GM12878 (cell line): ENCODE data around the gene ERN2. TPM values are rescaled to one million over a fixed set of nuclear protein-coding genes. Genes with fewer than 3 reads are reported as not detected.

Experiments used
- ATF2 ChIP-seq: IDR thresholded peaks from 2 replicates; pipeline ENCODE4 v1.6.1; 2012; ENCODE audit warnings: low read length, inconsistent platforms
- BACH1 ChIP-seq: fragments of 450-650 bp; IDR thresholded peaks from 2 replicates; pipeline ENCODE4 v1.6.1; 2017; ENCODE audit warnings: mild to moderate bottlenecking, borderline replicate concordance
- BRCA1 ChIP-seq: IDR thresholded peaks from 2 replicates; pipeline ENCODE4 v1.6.1; 2011; ENCODE audit warnings: low read depth, low read length, improper control_type of control experiment
- CBX3 ChIP-seq: fragments of 200-600 bp; sonication (generic); IDR thresholded peaks from 2 replicates; pipeline ENCODE4 v1.6.1; 2016; ENCODE audit warnings: low read depth, borderline replicate concordance
- CBX5 ChIP-seq: sonication (generic); IDR thresholded peaks from 2 replicates; pipeline ENCODE4 v1.6.1; 2016; ENCODE audit warnings: low read depth, moderate library complexity, mild to moderate bottlenecking, inconsistent platforms
- CEBPB ChIP-seq, 2 experiments: fragments of 150-350 bp in 1 of 2; IDR thresholded peaks; 2 replicates each; pipeline ENCODE4 v1.6.1; 2012 to 2014; ENCODE audit warnings: low read depth in 2 of 2, low read length in 2 of 2, borderline replicate concordance in 1 of 2, inconsistent platforms in 1 of 2
- CHD2 ChIP-seq: IDR thresholded peaks from 2 replicates; pipeline ENCODE4 v1.6.1; 2011; ENCODE audit warnings: low read depth, low read length, improper control_type of control experiment, borderline replicate concordance
- CHD4 ChIP-seq: fragments of 200-600 bp; sonication (generic); IDR thresholded peaks from 2 replicates; pipeline ENCODE4 v1.6.1; 2016; ENCODE audit warnings: mild to moderate bottlenecking
- DPF2 ChIP-seq: fragments of 450-650 bp; IDR thresholded peaks from 2 replicates; pipeline ENCODE4 v1.6.1; 2017; ENCODE audit warnings: mild to moderate bottlenecking
- EZH2 ChIP-seq: IDR thresholded peaks from 2 replicates; pipeline ENCODE4 v1.6.1; 2012; ENCODE audit warnings: low read depth, mild to moderate bottlenecking, control low read depth, inconsistent platforms, low read length, borderline replicate concordance; ENCODE audit not compliant: control insufficient read depth
- HDAC2 ChIP-seq: fragments of 200-600 bp; sonication (generic); IDR thresholded peaks from 2 replicates; pipeline ENCODE4 v1.6.1; 2017
- IRF4 ChIP-seq: IDR thresholded peaks from 2 replicates; pipeline ENCODE4 v1.6.1; 2011; ENCODE audit warnings: low read depth, low read length
- JUND ChIP-seq: IDR thresholded peaks from 2 replicates; pipeline ENCODE4 v1.6.1; 2012; ENCODE audit warnings: low read depth, mild to moderate bottlenecking, low read length, improper control_type of control experiment, moderate library complexity
- MEF2B ChIP-seq: fragments of 450-650 bp; IDR thresholded peaks from 2 replicates; pipeline ENCODE4 v1.6.1; 2018; ENCODE audit warnings: mild to moderate bottlenecking, moderate library complexity; ENCODE audit not compliant: partially characterized antibody, poor library complexity, severe bottlenecking
- MLLT1 ChIP-seq: fragments of 450-650 bp; IDR thresholded peaks from 2 replicates; pipeline ENCODE4 v1.6.1; 2016; ENCODE audit warnings: mild to moderate bottlenecking
- MTA2 ChIP-seq: fragments of 450-650 bp; IDR thresholded peaks from 2 replicates; pipeline ENCODE4 v1.6.1; 2016; ENCODE audit warnings: low read depth, mild to moderate bottlenecking, moderate library complexity
- MYB ChIP-seq: fragments of 150-350 bp; IDR thresholded peaks from 2 replicates; pipeline ENCODE4 v1.6.1; 2014; ENCODE audit warnings: mild to moderate bottlenecking, low read depth, low read length, borderline replicate concordance
- NFYB ChIP-seq: IDR thresholded peaks from 2 replicates; pipeline ENCODE4 v1.6.1; 2011; ENCODE audit warnings: low read depth, mild to moderate bottlenecking, low read length, improper control_type of control experiment, moderate library complexity; ENCODE audit not compliant: insufficient read depth
- NR2C1 ChIP-seq: fragments of 450-650 bp; IDR thresholded peaks from 2 replicates; pipeline ENCODE4 v1.6.1; 2017; ENCODE audit warnings: antibody characterized with exemption, mild to moderate bottlenecking, moderate library complexity
- PAX5 ChIP-seq: IDR thresholded peaks from 2 replicates; pipeline ENCODE4 v1.6.1; 2011; ENCODE audit warnings: low read depth, low read length, borderline replicate concordance
- POLR2A ChIP-seq: IDR thresholded peaks from 2 replicates; pipeline ENCODE4 v1.6.1; 2011; ENCODE audit warnings: low read depth, mild to moderate bottlenecking, low read length
- POU2F2 ChIP-seq: IDR thresholded peaks from 3 replicates; pipeline ENCODE4 v1.6.1; 2011; ENCODE audit warnings: low read depth, mild to moderate bottlenecking, low read length, borderline replicate concordance
- SMC3 ChIP-seq: IDR thresholded peaks from 2 replicates; pipeline ENCODE4 v1.6.1; 2011; ENCODE audit warnings: low read length, improper control_type of control experiment, borderline replicate concordance
- SPI1 ChIP-seq: IDR thresholded peaks from 2 replicates; pipeline ENCODE4 v1.6.1; 2011; ENCODE audit warnings: low read depth, mild to moderate bottlenecking, low read length, moderate library complexity, borderline replicate concordance; ENCODE audit not compliant: insufficient read depth
- SREBF1 ChIP-seq: IDR thresholded peaks from 2 replicates; pipeline ENCODE4 v1.6.1; 2012; ENCODE audit warnings: mild to moderate bottlenecking, low read length
- SREBF2 ChIP-seq: IDR thresholded peaks from 2 replicates; pipeline ENCODE4 v1.6.1; 2012; ENCODE audit warnings: mild to moderate bottlenecking, low read length
- SRF ChIP-seq, 2 experiments: IDR thresholded peaks; 2 replicates each; pipeline ENCODE4 v1.6.1; 2011; ENCODE audit warnings: low read depth in 2 of 2, low read length in 2 of 2, mild to moderate bottlenecking in 1 of 2, moderate library complexity in 1 of 2
- STAT1 ChIP-seq: fragments of 450-650 bp; conservative IDR thresholded peaks from 2 replicates; pipeline ENCODE4 v1.6.1; 2014; ENCODE audit warnings: antibody characterized with exemption, mild to moderate bottlenecking
- TARDBP ChIP-seq: IDR thresholded peaks from 2 replicates; pipeline ENCODE4 v1.6.1; 2016; ENCODE audit warnings: borderline replicate concordance
- TBL1XR1 ChIP-seq: IDR thresholded peaks from 2 replicates; pipeline ENCODE4 v1.6.1; 2012; ENCODE audit warnings: low read depth, low read length, improper control_type of control experiment
- TCF12 ChIP-seq: IDR thresholded peaks from 2 replicates; pipeline ENCODE4 v1.6.1; 2011; ENCODE audit warnings: low read depth, mild to moderate bottlenecking, low read length
- TCF7 ChIP-seq: IDR thresholded peaks from 2 replicates; pipeline ENCODE4 v1.6.1; 2014; ENCODE audit warnings: antibody characterized with exemption, borderline replicate concordance
- ZNF384 ChIP-seq: IDR thresholded peaks from 2 replicates; pipeline ENCODE4 v1.6.1; 2012; ENCODE audit warnings: low read depth, mild to moderate bottlenecking, low read length, improper control_type of control experiment, borderline replicate concordance
- polyA plus RNA-seq, 11 experiments: library from polyadenylated mRNA; depleted of rRNA in 4 of 11; unstranded in 6 of 11; stranded (reverse) in 5 of 11; fragments of >200 nt; fragmentation: Nextera tagmentation in 4 of 11; fragmentation: Illumina TruSeq in 1 of 11; extraction: Ambion mirVana in 4 of 11; extraction: Trizol in 1 of 11; gene quantifications; 1 replicate in 1 of 11; 2 replicates in 10 of 11; pipeline versions ENCODE4 v1.2.1 to v1.2.3, GENCODE V29; 2011 to 2016; ENCODE audit warnings: inconsistent platforms in 2 of 11, missing spikeins in 2 of 11, low read depth in 1 of 11
- total RNA-seq, 4 experiments: library from RNA; depleted of rRNA in 3 of 4; stranded (reverse); fragments of >200 nt in 3 of 4; fragmentation: Illumina TruSeq in 1 of 4; extraction: Trizol in 1 of 4; gene quantifications; 2 replicates each; pipeline versions ENCODE4 v1.2.1 to v1.2.3, GENCODE V29; 2013 to 2021

The ERN2 gene
- total and polyA plus RNA-seq, 10 of the 15 experiments (the other 5 are each of a cell fraction or from before 2014, with no cell fraction given) = 0.06 to 0.95 (median 0.36) TPM; not detected in 5

- TF ChIP-seq ATF2 = peak; percentile 98
- TF ChIP-seq EZH2 = 0 out of 2 replicates have a peak, but pooled peaks have one; percentile 94
- TF ChIP-seq NFYB = no peak
- no peak for TF ChIP-seq HDAC2
- TF ChIP-seq SMC3 = no peak
- TF ChIP-seq SRF (IDR thresholded peaks at IDR 0.05; ENCODE audit: low read depth in 2 of 2, low read length in 2 of 2) = peak in 1 of 2 experiments; percentile 94; a peak in 2 of 4 replicates
- TF ChIP-seq SPI1 = peak; percentile 59
- TF ChIP-seq TARDBP = no peak
- TF ChIP-seq MTA2 = peak; percentile 94
- no peak for TF ChIP-seq CBX3
- TF ChIP-seq TCF7 = peak; percentile 86
- TF ChIP-seq CEBPB (IDR thresholded peaks at IDR 0.05; ENCODE audit: borderline replicate concordance in 1 of 2, low read depth in 2 of 2, low read length in 2 of 2) = peak in 1 of 2 experiments; percentile 100; a peak in 2 of 4 replicates
- peak; percentile 94 for TF ChIP-seq TBL1XR1
- TF ChIP-seq TCF12 = peak; percentile 97
- peak; percentile 53; the same call in 1 of the 2 replicates for TF ChIP-seq CHD4
- no peak for TF ChIP-seq SREBF2
- TF ChIP-seq ZNF384 = no peak
- no peak for TF ChIP-seq SREBF1
- peak; percentile 88 for TF ChIP-seq MLLT1
- TF ChIP-seq IRF4 = peak; percentile 100
- TF ChIP-seq PAX5 = peak; percentile 99
- TF ChIP-seq MYB = no peak
- TF ChIP-seq NR2C1 = no peak
- TF ChIP-seq POU2F2 = peak; percentile 92
- TF ChIP-seq BACH1 = peak; percentile 94
- TF ChIP-seq DPF2 = peak; percentile 98
- no peak for TF ChIP-seq BRCA1
- TF ChIP-seq CHD2 = 0 out of 2 replicates have a peak, but pooled peaks have one; percentile 42
- peak; percentile 83 for TF ChIP-seq MEF2B
- peak; percentile 37; the same call in 1 of the 2 replicates for TF ChIP-seq POLR2A
- TF ChIP-seq JUND = peak; percentile 93
- TF ChIP-seq STAT1 = no peak
- peak; percentile 83; the same call in 1 of the 2 replicates for TF ChIP-seq CBX5
Observed at GRCh38 chr16:23670137-23670776, 42.8 kb downstream of the ERN2 start (continued).
